Left lung (tissue), 10 donors: ENCODE results near the gene C17orf50. TPM values are rescaled to one million over a fixed set of nuclear protein-coding genes. Genes with fewer than 3 reads are reported as not detected.

Experiments
- ATAC-seq: fragments of 200-7000 bp; cut with Tn5 transposase; one replicate; pipeline ENCODE4 v1.9.1; 2020; ENCODE audit warnings: moderate library complexity
- DNase-seq, 4 donors: peaks; one replicate each; pipeline ENCODE4 v3.0.0-alpha.2; 2013 to 2020
- H3K27ac ChIP-seq, 2 donors: fragments of 200-600 bp; sonication (generic) in 1 of 2; one replicate each; pipeline versions ENCODE4 v1.5.0 to v1.8.0; 2020 to 2021
- H3K27me3 ChIP-seq, 2 donors: fragments of 200-600 bp; sonication (generic) in 1 of 2; one replicate each; pipeline versions ENCODE4 v1.5.0 to v1.8.0; 2020 to 2021
- H3K36me3 ChIP-seq, 2 donors: fragments of 200-600 bp; sonication (generic) in 1 of 2; one replicate each; pipeline versions ENCODE4 v1.5.0 to v1.8.0; 2020 to 2021
- H3K4me1 ChIP-seq, 2 donors: fragments of 200-600 bp; one replicate each; pipeline ENCODE4 v1.8.0; 2021
- H3K4me3 ChIP-seq, 2 donors: fragments of 200-600 bp; sonication (generic) in 1 of 2; one replicate each; pipeline versions ENCODE4 v1.5.0 to v1.8.0; 2020 to 2021; ENCODE audit warnings: mild to moderate bottlenecking in 1 of 2
- H3K9me3 ChIP-seq, 2 donors: fragments of 200-600 bp; sonication (generic) in 1 of 2; one replicate each; pipeline versions ENCODE4 v1.5.0 to v1.8.0; 2020 to 2021
- CTCF ChIP-seq, 2 donors: fragments of 200-600 bp; sonication (generic) in 1 of 2; IDR thresholded peaks; one replicate each; pipeline versions ENCODE4 v1.5.0 to v1.8.0; 2021; ENCODE audit warnings: antibody characterized with exemption in 2 of 2
- intact Hi-C, 2 donors: fragments of 100-400 bp; cut with DNase I; formaldehyde crosslinking; loops; one replicate each; pipeline versions ENCODE4 v1.11.2 to v1.14.2; 2022
- polyA plus RNA-seq, 6 donors: library from polyadenylated mRNA; unstranded; fragments of 120-200 nt; gene quantifications; one replicate each; pipeline ENCODE4 v1.2.1, GENCODE V29; 2013; ENCODE audit not compliant: insufficient read length in 6 of 6
- total RNA-seq, 2 donors: library from RNA; stranded (reverse); fragmentation: NEBNext Ultra II Directional; extraction: Animal tissue kit (Norgen Biotek cat#: 25700); gene quantifications; one replicate each; pipeline ENCODE4 v1.2.1, GENCODE V29; 2021
- donor health status: DM: no; HTN: yes; CAD: no.
- donor health status: DM: no; HTN: no; CAD: no.

The C17orf50 gene
- total and polyA plus RNA-seq, 8 donors: 0.16 to 0.21 (median 0.20) TPM; not detected in 5

- Histone ChIP-seq H3K27me3 (no peaks in the 10 kb centered on the region), H3K9me3 (no peaks in the 10 kb centered on the region), H3K4me3 (no peak overlapping the region), H3K4me1 (peaks cover 14 to 15% of the 10 kb centered on the region in 2 donors), H3K27ac (no peak overlapping the region), H3K36me3 (peaks cover 0 to 62% of the 10 kb centered on the region in 2 donors)
- TF ChIP-seq CTCF (IDR thresholded peaks at IDR 0.05): no peak
- DNase-seq: no peak
- ATAC-seq: no peak
- intact Hi-C loops: no loop called here
Measured at GRCh38 chr17:35716173-35716572, 44.5 kb upstream of the C17orf50 start.

- intact Hi-C loops: no loop called here
- DNase-seq (no peak), ATAC-seq (peak; percentile 70)
- Histone ChIP-seq H3K27me3 (no peaks in the 10 kb centered on the region), H3K4me1 (peaks cover 14 to 15% of the 10 kb centered on the region in 2 donors), H3K27ac (peak overlapping the region in 1 of 2 donors; percentile 16), H3K4me3 (no peak overlapping the region), H3K36me3 (peaks cover 0 to 63% of the 10 kb centered on the region in 2 donors), H3K9me3 (no peaks in the 10 kb centered on the region)
- TF ChIP-seq CTCF (IDR thresholded peaks at IDR 0.05): no peak
Measured at GRCh38 chr17:35716897-35717465, 43.7 kb upstream of the C17orf50 start.

GRCh38 chr17:35717475-35717874, 43.2 kb upstream of the C17orf50 start:
- Histone ChIP-seq H3K27ac (peak overlapping the region in 1 of 2 donors; percentile 16), H3K9me3 (no peaks in the 10 kb centered on the region), H3K27me3 (no peaks in the 10 kb centered on the region), H3K36me3 (peaks cover 0 to 66% of the 10 kb centered on the region in 2 donors), H3K4me1 (peaks cover 14 to 15% of the 10 kb centered on the region in 2 donors), H3K4me3 (no peak overlapping the region)
- ATAC-seq (peak; percentile 42), DNase-seq (peak in 1 of 4 donors; percentile 9)
- intact Hi-C loops: no loop called here
- no peak for TF ChIP-seq CTCF (IDR thresholded peaks at IDR 0.05)

GRCh38 chr17:35723735-35724134, 37.0 kb upstream of the C17orf50 start:
- H3K27ac ChIP-seq: no peak overlapping the region
- no peak overlapping the region for H3K4me3 ChIP-seq
- intact Hi-C loops: no loop called here
- ATAC-seq: no peak
- peaks cover 0 to 81% of the 10 kb centered on the region in 2 donors for H3K36me3 ChIP-seq
- no peaks in the 10 kb centered on the region for H3K4me1 ChIP-seq
- no peak for DNase-seq
- no peaks in the 10 kb centered on the region for H3K9me3 ChIP-seq
- H3K27me3 ChIP-seq: no peaks in the 10 kb centered on the region
- no peak for TF ChIP-seq CTCF (IDR thresholded peaks at IDR 0.05)

- Histone ChIP-seq H3K27ac (no peak overlapping the region), H3K9me3 (no peaks in the 10 kb centered on the region), H3K4me3 (no peak overlapping the region), H3K27me3 (no peaks in the 10 kb centered on the region), H3K4me1 (no peaks in the 10 kb centered on the region), H3K36me3 (peaks cover 0 to 81% of the 10 kb centered on the region in 2 donors)
- DNase-seq: no peak
- no peak for ATAC-seq
- intact Hi-C loops: no loop called here
- no peak for TF ChIP-seq CTCF (IDR thresholded peaks at IDR 0.05)
Measured at GRCh38 chr17:35725058-35725457, 35.6 kb upstream of the C17orf50 start.
